Hypothalamus (tissue), 51 donors: Measurements from ENCODE around the gene HNF1B.

ENCODE experiments used
- DNase-seq, 51 donors: peaks; one replicate each; lab custom pipeline; 2025; lab: John Stamatoyannopoulos, UW

The HNF1B gene

GRCh38 chr17:37674511-37674910 lies 70.3 kb downstream of the HNF1B start:
- DNase-seq, result no peak

- DNase-seq, result no peak
Measured at GRCh38 chr17:37673386-37673785, 71.5 kb downstream of the HNF1B start.

- DNase-seq, result no peak
Measured at GRCh38 chr17:37672548-37673078, 72.2 kb downstream of the HNF1B start.

- no peak for DNase-seq
Measured at GRCh38 chr17:37671824-37672547, 72.9 kb downstream of the HNF1B start.

- DNase-seq, result no peak
Measured at GRCh38 chr17:37671028-37671823, 73.6 kb downstream of the HNF1B start.

GRCh38 chr17:37667039-37667438 lies 77.8 kb downstream of the HNF1B start:
- DNase-seq, result no peak

GRCh38 chr17:37664214-37664613 lies 80.6 kb downstream of the HNF1B start:
- DNase-seq, result no peak

- no peak for DNase-seq
Measured at GRCh38 chr17:37662353-37662752, 82.5 kb downstream of the HNF1B start.

- DNase-seq, result no peak
Measured at GRCh38 chr17:37661400-37662014, 83.4 kb downstream of the HNF1B start.

- no peak for DNase-seq
Measured at GRCh38 chr17:37659925-37660324, 84.9 kb downstream of the HNF1B start.

- no peak for DNase-seq
Measured at GRCh38 chr17:37657202-37657601, 87.7 kb downstream of the HNF1B start.

- DNase-seq, result no peak
Measured at GRCh38 chr17:37651849-37652248, 93.0 kb downstream of the HNF1B start.

GRCh38 chr17:37650419-37651003 lies 94.3 kb downstream of the HNF1B start:
- DNase-seq, result peak in 14 of 51 donors; percentile 0 to 27 (median 2)

- DNase-seq, result no peak
Measured at GRCh38 chr17:37648555-37648954, 96.3 kb downstream of the HNF1B start.

- DNase-seq, result no peak
Measured at GRCh38 chr17:37647856-37648255, 97.0 kb downstream of the HNF1B start.

GRCh38 chr17:37643869-37644268 lies 101.0 kb downstream of the HNF1B start:
- DNase-seq, result no peak

GRCh38 chr17:37643118-37643766 lies 101.6 kb downstream of the HNF1B start, which contains the start of gene DDX52:
TSS of gene DDX52 (minus strand) at chr17:37643446. CDS start at chr17:37643420, 26 bp downstream.
- DNase-seq, result peak; percentile 39 to 91 (median 76)

GRCh38 chr17:37642681-37643080 lies 102.2 kb downstream of the HNF1B start:
- DNase-seq, result peak in 1 of 51 donors; percentile 38

GRCh38 chr17:37640015-37640414 lies 104.8 kb downstream of the HNF1B start:
- no peak for DNase-seq

GRCh38 chr17:37637956-37638355 lies 106.9 kb downstream of the HNF1B start:
- DNase-seq, result no peak
